IPS DF 4.7 (cell line): ENCODE results near the gene FBLN2.
"Not testable (repeated sequence)": the region's sequence is repeated elsewhere in the genome, so short reads cannot be mapped to it uniquely, and the experiment has no call there.

ENCODE experiments used
- DNase-seq: peaks from one replicate; pipeline ENCODE4 v3.0.0-alpha.2; 2013; ENCODE audit warnings: low spot score; ENCODE audit errors: extremely low read depth

FBLN2 gene

GRCh38 chr3:13549623-13550422, 898 bp downstream of the FBLN2 start:
- no peak for DNase-seq

- DNase-seq: no peak
These were observed 1.4 kb downstream of the FBLN2 start for GRCh38 chr3:13550423-13550690.

- DNase-seq: no peak
These were observed 2.0 kb downstream of the FBLN2 start for GRCh38 chr3:13550791-13551360.

GRCh38 chr3:13552857-13553652, 4.1 kb downstream of the FBLN2 start:
- no peak for DNase-seq

- no peak for DNase-seq
These were observed 4.8 kb downstream of the FBLN2 start for GRCh38 chr3:13553686-13554085.

GRCh38 chr3:13555753-13556152, 6.8 kb downstream of the FBLN2 start:
- no peak for DNase-seq

- DNase-seq: no peak
These were observed 7.3 kb downstream of the FBLN2 start for GRCh38 chr3:13556207-13556606.

- DNase-seq: no peak
These were observed 8.0 kb downstream of the FBLN2 start for GRCh38 chr3:13556917-13557316.

GRCh38 chr3:13557417-13557816, 8.5 kb downstream of the FBLN2 start:
- no peak for DNase-seq

GRCh38 chr3:13557926-13558325, 9.0 kb downstream of the FBLN2 start:
- no peak for DNase-seq

- no peak for DNase-seq
These were observed 9.7 kb downstream of the FBLN2 start for GRCh38 chr3:13558651-13559050.

- no peak for DNase-seq
These were observed 11.0 kb downstream of the FBLN2 start for GRCh38 chr3:13559764-13560525.

- DNase-seq: no peak
These were observed 12.5 kb downstream of the FBLN2 start for GRCh38 chr3:13561376-13561775.

- no peak for DNase-seq
These were observed 13.0 kb downstream of the FBLN2 start for GRCh38 chr3:13561967-13562366.

- not testable (repeated sequence) for DNase-seq
These were observed 13.5 kb downstream of the FBLN2 start for GRCh38 chr3:13562421-13562820.

GRCh38 chr3:13563321-13563720, 14.4 kb downstream of the FBLN2 start:
- DNase-seq: no peak

- DNase-seq: no peak
These were observed 15.0 kb downstream of the FBLN2 start for GRCh38 chr3:13563911-13564310.

GRCh38 chr3:13564751-13565560, 16.0 kb downstream of the FBLN2 start:
- DNase-seq: no peak

- DNase-seq: no peak
These were observed 16.9 kb downstream of the FBLN2 start for GRCh38 chr3:13565581-13566452.

- no peak for DNase-seq
These were observed 17.5 kb downstream of the FBLN2 start for GRCh38 chr3:13566453-13566748.
